GM23338 (cell line): ENCODE results near the gene GALNT5. TPM values are rescaled to one million over a fixed set of nuclear protein-coding genes. Genes with fewer than 3 reads are reported as not detected.

ENCODE experiments used
- ATAC-seq: fragments of 200-7000 bp; cut with Tn5 transposase; 3 replicates; pipeline ENCODE4 v1.9.1; 2020
- DNase-seq: peaks from one replicate; pipeline ENCODE4 v3.0.0-alpha.2; 2015; ENCODE audit warnings: low spot score
- H2AFZ ChIP-seq: fragments of 200-600 bp; sonication (generic); 2 replicates; pipeline ENCODE4 v1.8.0; 2016; ENCODE audit warnings: antibody characterized with exemption, mild to moderate bottlenecking, moderate library complexity
- H3F3A ChIP-seq: fragments of 200-600 bp; sonication (generic); replicated peaks from 2 replicates; pipeline ENCODE4 v1.8.0; 2017; ENCODE audit warnings: antibody characterized with exemption, mixed run types, low read depth
- H3K27ac ChIP-seq: fragments of 200-600 bp; sonication (generic); 2 replicates; pipeline ENCODE4 v1.6.1; 2016; ENCODE audit warnings: low read depth
- H3K27me3 ChIP-seq: fragments of 200-600 bp; sonication (generic); 2 replicates; pipeline ENCODE4 v1.8.0; 2016; ENCODE audit warnings: mild to moderate bottlenecking, mixed run types, moderate library complexity; ENCODE audit not compliant: insufficient read depth
- H3K36me3 ChIP-seq: fragments of 200-600 bp; sonication (generic); 2 replicates; pipeline ENCODE4 v1.8.0; 2016; ENCODE audit warnings: mild to moderate bottlenecking; ENCODE audit not compliant: insufficient read depth
- H3K4me1 ChIP-seq: fragments of 200-600 bp; sonication (generic); 2 replicates; pipeline ENCODE4 v1.8.0; 2016; ENCODE audit warnings: mild to moderate bottlenecking, moderate library complexity; ENCODE audit not compliant: insufficient read depth
- H3K4me2 ChIP-seq: fragments of 200-600 bp; sonication (generic); 2 replicates; pipeline ENCODE4 v1.7.1; 2017; ENCODE audit warnings: mixed run types
- H3K4me3 ChIP-seq: fragments of 200-600 bp; sonication (generic); 2 replicates; pipeline ENCODE4 v1.6.1; 2016; ENCODE audit warnings: mixed run types
- H3K79me2 ChIP-seq: fragments of 200-600 bp; sonication (generic); replicated peaks from 2 replicates; pipeline ENCODE4 v1.8.0; 2017; ENCODE audit warnings: mild to moderate bottlenecking; ENCODE audit not compliant: insufficient read depth
- H3K9me2 ChIP-seq: fragments of 200-600 bp; sonication (generic); 2 replicates; pipeline ENCODE4 v1.8.0; 2017; ENCODE audit not compliant: insufficient read depth
- H4K20me1 ChIP-seq: fragments of 200-600 bp; sonication (generic); replicated peaks from 2 replicates; pipeline ENCODE4 v1.8.0; 2017; ENCODE audit warnings: mild to moderate bottlenecking; ENCODE audit not compliant: insufficient read depth
- H3K27ac Mint-ChIP-seq: 2 replicates; pipeline ENCODE4 v1.8.0; 2020; ENCODE audit warnings: inconsistent platforms, mild to moderate bottlenecking, moderate library complexity, mixed read lengths
- H3K27me3 Mint-ChIP-seq: 3 replicates; pipeline ENCODE4 v1.8.0; 2022; ENCODE audit warnings: low read depth, mild to moderate bottlenecking, moderate library complexity, mixed read lengths, inconsistent platforms; ENCODE audit not compliant: insufficient read depth, poor library complexity
- H3K36me3 Mint-ChIP-seq: 3 replicates; pipeline ENCODE4 v1.8.0; 2021; ENCODE audit warnings: low read depth, mild to moderate bottlenecking, inconsistent platforms, moderate library complexity, mixed read lengths
- H3K4me1 Mint-ChIP-seq: 3 replicates; pipeline ENCODE4 v1.8.0; 2020; ENCODE audit warnings: mild to moderate bottlenecking, inconsistent platforms, mixed read lengths
- H3K4me3 Mint-ChIP-seq: 3 replicates; pipeline ENCODE4 v1.8.0; 2021; ENCODE audit warnings: moderate library complexity, mild to moderate bottlenecking, inconsistent platforms, mixed read lengths
- H3K9me3 Mint-ChIP-seq: 3 replicates; pipeline ENCODE4 v1.8.0; 2020; ENCODE audit warnings: moderate library complexity, mild to moderate bottlenecking, inconsistent platforms, mixed read lengths
- CREB1 ChIP-seq: fragments of 250-450 bp; sonication (Bioruptor Pico); IDR thresholded peaks from 2 replicates; pipeline ENCODE4 v1.5.0; 2020; ENCODE audit warnings: low read depth, mild to moderate bottlenecking, moderate library complexity
- CTCF ChIP-seq, 2 experiments: fragments of 200-600 bp in 1 of 2; sonication (generic) in 1 of 2; conservative IDR thresholded peaks; 2 replicates each; pipeline versions ENCODE4 v1.5.1 to v1.6.1; 2016 to 2017; ENCODE audit warnings: antibody characterized with exemption in 2 of 2, low read depth in 2 of 2, mild to moderate bottlenecking in 2 of 2, moderate library complexity in 1 of 2
- ETS1 ChIP-seq: IDR thresholded peaks from 2 replicates; pipeline ENCODE4 v1.6.1; 2016; ENCODE audit warnings: antibody characterized with exemption
- EZH2 ChIP-seq: fragments of 200-600 bp; sonication (generic); IDR thresholded peaks from one replicate; pipeline ENCODE4 v1.8.0; 2017; ENCODE audit warnings: antibody characterized with exemption, mild to moderate bottlenecking, low read depth; ENCODE audit not compliant: unreplicated experiment
- EZH2phosphoT487 ChIP-seq: fragments of 200-600 bp; sonication (generic); IDR thresholded peaks from one replicate; pipeline ENCODE4 v1.8.1; 2018; ENCODE audit warnings: antibody characterized with exemption; ENCODE audit not compliant: unreplicated experiment
- JUNB ChIP-seq: IDR thresholded peaks from one replicate; pipeline ENCODE4 v1.6.1; 2016; ENCODE audit warnings: antibody characterized with exemption; ENCODE audit not compliant: unreplicated experiment
- NANOG ChIP-seq: IDR thresholded peaks from 2 replicates; pipeline ENCODE4 v1.6.1; 2016; ENCODE audit warnings: antibody characterized with exemption, borderline replicate concordance
- POLR2AphosphoS5 ChIP-seq: IDR thresholded peaks from 2 replicates; pipeline ENCODE4 v1.6.1; 2016; ENCODE audit warnings: antibody characterized with exemption, low read depth
- REST ChIP-seq: IDR thresholded peaks from one replicate; pipeline ENCODE4 v1.6.1; 2018; ENCODE audit warnings: antibody characterized with exemption; ENCODE audit not compliant: unreplicated experiment
- STAT1 ChIP-seq: IDR thresholded peaks from one replicate; pipeline ENCODE4 v1.6.1; 2016; ENCODE audit warnings: antibody characterized with exemption; ENCODE audit not compliant: unreplicated experiment
- ZNF114 ChIP-seq: fragments of 250-450 bp; sonication (Bioruptor Pico); IDR thresholded peaks from 2 replicates; pipeline ENCODE4 v1.5.0; 2020; ENCODE audit warnings: mild to moderate bottlenecking, moderate library complexity
- ZNF331 ChIP-seq: fragments of 250-450 bp; sonication (Bioruptor Pico); IDR thresholded peaks from 2 replicates; pipeline ENCODE4 v1.5.0; 2020; ENCODE audit warnings: low read depth, mild to moderate bottlenecking, moderate library complexity
- ZNF462 ChIP-seq: fragments of 250-450 bp; sonication (Bioruptor Pico); IDR thresholded peaks from 2 replicates; pipeline ENCODE4 v1.5.0; 2020; ENCODE audit warnings: mild to moderate bottlenecking, moderate library complexity
- polyA plus RNA-seq: library from polyadenylated mRNA; unstranded; fragments of >200 nt; fragmentation: Nextera tagmentation; extraction: Ambion mirVana; gene quantifications from 2 replicates; pipeline ENCODE4 v1.2.1, GENCODE V29; 2016
- total RNA-seq: library from RNA; depleted of rRNA; stranded (reverse); fragments of >200 nt; shearing (Covaris generic); gene quantifications from 2 replicates; pipeline ENCODE4 v1.2.3, GENCODE V29; 2014

Gene GALNT5
- total and polyA plus RNA-seq, 2 experiments from 2014 or later = 0.05 to 0.14 TPM

GRCh38 chr2:157326698-157327097, 69.2 kb downstream of the GALNT5 start:
- no peaks in the 10 kb centered on the region for H3K36me3 ChIP-seq
- no peaks in the 10 kb centered on the region for H3K79me2 ChIP-seq
- Mint-ChIP-seq H3K4me3 (no peak overlapping the region), H3K4me1 (peaks cover 23% of the 10 kb centered on the region), H3K36me3 (no peaks in the 10 kb centered on the region), H3K27ac (no peak overlapping the region; the same call in 1 of the 2 replicates), H3K9me3 (no peaks in the 10 kb centered on the region), H3K27me3 (no peaks in the 10 kb centered on the region)
- H4K20me1 ChIP-seq = no peaks in the 10 kb centered on the region
- no peak overlapping the region for H3K27ac ChIP-seq
- H3K9me2 ChIP-seq = no peaks in the 10 kb centered on the region
- H3K4me2 ChIP-seq = no peak overlapping the region
- H3K4me1 ChIP-seq = peaks cover 14% of the 10 kb centered on the region
- no peaks in the 10 kb centered on the region for H3K27me3 ChIP-seq
- no peak overlapping the region for H2AFZ ChIP-seq
- TF ChIP-seq REST (no peak), EZH2 (no peak), EZH2phosphoT487 (no peak), ZNF462 (CRISPR knock-in tag) (no peak), ZNF114 (CRISPR knock-in tag) (no peak), CTCF (conservative IDR thresholded peaks at IDR 0.05; ENCODE audit: low read depth in 2 of 2) (no peak), ETS1 (no peak), POLR2AphosphoS5 (no peak), ZNF331 (CRISPR knock-in tag) (no peak), CREB1 (CRISPR knock-in tag) (no peak), NANOG (no peak), JUNB (no peak), STAT1 (no peak)
- no peak for DNase-seq
- no peak overlapping the region for H3K4me3 ChIP-seq
- ATAC-seq = no peak
- H3F3A ChIP-seq = no peaks in the 10 kb centered on the region
